GM12873 (cell line): ENCODE measurements around the gene PPP6C.

Experiments
- CTCF ChIP-seq: IDR thresholded peaks from 2 replicates; pipeline ENCODE4 v1.5.1; 2012; ENCODE audit warnings: low read depth, mild to moderate bottlenecking, moderate library complexity, low read length, control low read depth; ENCODE audit not compliant: insufficient read depth; ENCODE audit errors: missing control alignments

PPP6C gene

GRCh38 chr9:125166762-125167161 is 22.8 kb downstream of the PPP6C start:
- no peak for TF ChIP-seq CTCF

GRCh38 chr9:125161284-125161918 is 28.2 kb downstream of the PPP6C start:
- no peak for TF ChIP-seq CTCF

- no peak for TF ChIP-seq CTCF
These were observed 28.9 kb downstream of the PPP6C start for GRCh38 chr9:125160750-125161149.

- TF ChIP-seq CTCF, result no peak
These were observed 33.1 kb downstream of the PPP6C start for GRCh38 chr9:125156551-125156950.

- TF ChIP-seq CTCF, result no peak
These were observed 35.8 kb downstream of the PPP6C start for GRCh38 chr9:125153712-125154367.

GRCh38 chr9:125151730-125152129 is 37.9 kb downstream of the PPP6C start:
- no peak for TF ChIP-seq CTCF

GRCh38 chr9:125150349-125151245 is 39.0 kb downstream of the PPP6C start:
- no peak for TF ChIP-seq CTCF
